GM03348 (cell line): Measurements from ENCODE around the gene LCK.

Experiments
- DNase-seq: peaks from one replicate; pipeline ENCODE4 v3.0.0; 2012; ENCODE audit warnings: low spot score

Gene LCK

GRCh38 chr1:32250893-32251716, at the start of gene LCK:
Gene LCK, plus strand, starts transcription at chr1:32251265. Its CDS starts 23,065 bp downstream, at chr1:32274330.
- no peak for DNase-seq

- DNase-seq = no peak
Observed at GRCh38 chr1:32204943-32205361, 46.1 kb upstream of the LCK start.

- peak; percentile 96 for DNase-seq
Observed at GRCh38 chr1:32205401-32206370, 45.4 kb upstream of the LCK start, which contains the start of gene IQCC. Gene IQCC, plus strand, starts transcription at chr1:32205671. Its CDS starts 11 bp downstream, at chr1:32205682.

GRCh38 chr1:32208469-32208868, 42.6 kb upstream of the LCK start:
- no peak for DNase-seq

GRCh38 chr1:32208891-32209328, 42.2 kb upstream of the LCK start, which contains the start of gene DCDC2B:
Gene DCDC2B, plus strand, starts transcription at chr1:32209089. Its CDS starts 5 bp downstream, at chr1:32209094.
- DNase-seq = no peak

GRCh38 chr1:32215629-32216480, 35.2 kb upstream of the LCK start:
- peak; percentile 85 for DNase-seq

- no peak for DNase-seq
Observed at GRCh38 chr1:32216566-32216965, 34.5 kb upstream of the LCK start.

- DNase-seq = peak; percentile 67
Observed at GRCh38 chr1:32219022-32219421, 32.0 kb upstream of the LCK start.

GRCh38 chr1:32220746-32221580, 30.1 kb upstream of the LCK start:
- no peak for DNase-seq

- no peak for DNase-seq
Observed at GRCh38 chr1:32221581-32221979, 29.5 kb upstream of the LCK start.

GRCh38 chr1:32221980-32222755, 28.9 kb upstream of the LCK start, which contains the start of the genes EIF3I and TMEM234:
Gene EIF3I, plus strand, starts transcription at chr1:32222407. Its CDS starts 35 bp downstream, at chr1:32222442.
Gene TMEM234, minus strand, starts transcription at chr1:32222353. Its CDS starts 31 bp downstream, at chr1:32222322.
- peak; percentile 96 for DNase-seq

GRCh38 chr1:32223683-32224082, 27.4 kb upstream of the LCK start:
- DNase-seq = no peak

- DNase-seq = no peak
Observed at GRCh38 chr1:32224285-32224684, 26.8 kb upstream of the LCK start.

- no peak for DNase-seq
Observed at GRCh38 chr1:32228771-32229170, 22.3 kb upstream of the LCK start.

GRCh38 chr1:32231843-32232432, 19.1 kb upstream of the LCK start:
- DNase-seq = no peak

GRCh38 chr1:32232558-32233304, 18.3 kb upstream of the LCK start:
- DNase-seq = no peak

GRCh38 chr1:32234792-32235191, 16.3 kb upstream of the LCK start:
- DNase-seq = no peak

- DNase-seq = no peak
Observed at GRCh38 chr1:32239337-32239736, 11.7 kb upstream of the LCK start.

- DNase-seq = no peak
Observed at GRCh38 chr1:32239790-32240139, 11.3 kb upstream of the LCK start.
